GM13976 (cell line): Measurements from ENCODE around the gene HPS4.

Source experiments
- DNase-seq: peaks from one replicate; pipeline ENCODE4 v3.0.0; 2012; ENCODE audit warnings: low spot score
- CTCF ChIP-seq: IDR thresholded peaks from 2 replicates; pipeline ENCODE4 v1.5.1; 2012; ENCODE audit warnings: borderline replicate concordance, mild to moderate bottlenecking; ENCODE audit not compliant: insufficient read depth; ENCODE audit errors: extremely low read depth, missing control alignments, control extremely low read depth
- in situ Hi-C: fragments of 300-500 bp; cut with MboI; formaldehyde crosslinking; loops from one replicate; pipeline ENCODE4 v1.12.0; 2022; ENCODE audit warnings: low sequenced_read_pairs, mixed read lengths, inconsistent platforms; ENCODE audit not compliant: unreplicated experiment

The HPS4 gene

GRCh38 chr22:26514419-26515161 is 31.0 kb upstream of the HPS4 start:
- DNase-seq = no peak
- in situ Hi-C loops = no loop called here
- no peak for TF ChIP-seq CTCF

GRCh38 chr22:26513838-26514237 is 30.3 kb upstream of the HPS4 start:
- TF ChIP-seq CTCF = no peak
- DNase-seq = no peak
- in situ Hi-C loops = no loop called here

GRCh38 chr22:26512149-26512793 is 28.7 kb upstream of the HPS4 start, which contains the start of gene TFIP11:
Gene TFIP11, minus strand, starts transcription at chr22:26512473. Its CDS starts 2,201 bp downstream, at chr22:26510272.
- TF ChIP-seq CTCF = no peak
- in situ Hi-C loops = no loop called here
- DNase-seq = peak; percentile 97

GRCh38 chr22:26508148-26508547 is 24.6 kb upstream of the HPS4 start:
- in situ Hi-C loops = no loop called here
- no peak for TF ChIP-seq CTCF
- DNase-seq = no peak

GRCh38 chr22:26503758-26504157 is 20.2 kb upstream of the HPS4 start:
- TF ChIP-seq CTCF = no peak
- in situ Hi-C loops = no loop called here
- no peak for DNase-seq

GRCh38 chr22:26502688-26503561 is 19.3 kb upstream of the HPS4 start:
- TF ChIP-seq CTCF = peak; percentile 28
- peak; percentile 75 for DNase-seq

More at GRCh38 chr22:26502688-26503561, 19.3 kb upstream of the HPS4 start:
- in situ Hi-C loops = no loop called here
